H1 (cell line): ENCODE measurements around the gene PKD1L1. TPM values are rescaled to one million over a fixed set of nuclear protein-coding genes. Genes with fewer than 3 reads are reported as not detected.
"Not testable (repeated sequence)": the region's sequence is repeated elsewhere in the genome, so short reads cannot be mapped to it uniquely, and the experiment has no call there.

ENCODE experiments used
- CTCF ChIA-PET: fragments of 300-600 bp; sonication (Branson Sonifier 250); formaldehyde crosslinking; loops from one replicate; lab custom pipeline; 2021; ENCODE audit not compliant: partially characterized antibody; lab: Charles Lee
- POLR2A ChIA-PET: fragments of 300-600 bp; sonication (Branson Sonifier 250); formaldehyde crosslinking; loops from one replicate; lab custom pipeline; 2021; ENCODE audit warnings: inconsistent platforms; ENCODE audit not compliant: partially characterized antibody; lab: Charles Lee
- DNase-seq, 2 experiments: peaks; one replicate each; pipeline versions ENCODE4 v3.0.0 to v3.0.0-alpha.2; 2010 to 2022; ENCODE audit warnings: low spot score in 2 of 2, low read depth in 1 of 2, mixed read lengths in 1 of 2
- FAIRE-seq: peaks from 2 replicates; lab custom pipeline; 2011; peaks lifted over from hg19 to GRCh38; lab: Jason Lieb, UNC
- H2AFZ ChIP-seq: 2 replicates; pipeline ENCODE4 v1.8.1; 2012; ENCODE audit warnings: low read length, inconsistent platforms
- H2AK5ac ChIP-seq: 2 replicates; pipeline ENCODE4 v1.6.1; 2013; ENCODE audit warnings: low read depth, low read length
- H2BK120ac ChIP-seq: replicated peaks from 2 replicates; pipeline ENCODE3; 2013; ENCODE audit warnings: low read depth, low read length, inconsistent platforms
- H2BK12ac ChIP-seq: 2 replicates; pipeline ENCODE4 v1.6.1; 2013; ENCODE audit warnings: low read depth, low read length
- H2BK15ac ChIP-seq: 2 replicates; pipeline ENCODE4 v1.6.1; 2013; ENCODE audit warnings: low read length
- H2BK20ac ChIP-seq: 2 replicates; pipeline ENCODE4 v1.6.1; 2013; ENCODE audit warnings: low read length
- H2BK5ac ChIP-seq: 2 replicates; pipeline ENCODE4 v1.6.1; 2013; ENCODE audit warnings: low read depth, low read length
- H3K14ac ChIP-seq: 2 replicates; pipeline ENCODE4 v1.6.1; 2013; ENCODE audit warnings: inconsistent platforms; ENCODE audit not compliant: insufficient read length
- H3K18ac ChIP-seq: 2 replicates; pipeline ENCODE4 v1.6.1; 2013; ENCODE audit warnings: low read length; ENCODE audit errors: extremely low read depth
- H3K23ac ChIP-seq: 2 replicates; pipeline ENCODE4 v1.6.1; 2013; ENCODE audit warnings: inconsistent platforms; ENCODE audit not compliant: insufficient read length
- H3K23me2 ChIP-seq: 2 replicates; pipeline ENCODE4 v1.6.1; 2013; ENCODE audit warnings: low read depth, low read length
- H3K27ac ChIP-seq: 2 replicates; pipeline ENCODE4 v1.6.1; 2011; ENCODE audit warnings: low read depth, low read length, inconsistent platforms
- H3K27me3 ChIP-seq, 4 experiments: replicated peaks in 1 of 4; 1 replicate in 1 of 4; 2 replicates in 3 of 4; pipeline versions ENCODE4 v1.6.1 to v1.8.1; 2011 to 2013; ENCODE audit warnings: low read length in 3 of 4, mild to moderate bottlenecking in 3 of 4, inconsistent platforms in 2 of 4, mixed read lengths in 2 of 4, moderate library complexity in 1 of 4; ENCODE audit not compliant: control insufficient read depth in 3 of 4, insufficient read depth in 3 of 4; ENCODE audit errors: extremely low read depth in 1 of 4
- H3K36me3 ChIP-seq, 4 experiments: 2 replicates each; pipeline versions ENCODE4 v1.6.1 to v1.8.1; 2011 to 2013; ENCODE audit warnings: mild to moderate bottlenecking in 4 of 4, low read length in 3 of 4, moderate library complexity in 2 of 4, control low read depth in 1 of 4, inconsistent platforms in 1 of 4; ENCODE audit not compliant: insufficient read depth in 4 of 4, control insufficient read depth in 2 of 4
- H3K4ac ChIP-seq: replicated peaks from 2 replicates; pipeline ENCODE3; 2013; ENCODE audit warnings: low read length, low read depth, mixed read lengths, inconsistent platforms; ENCODE audit not compliant: insufficient read length
- H3K4me1 ChIP-seq, 4 experiments: replicated peaks in 1 of 4; 1 replicate in 1 of 4; 2 replicates in 3 of 4; pipeline versions ENCODE4 v1.6.1 to v1.8.1; 2011 to 2013; ENCODE audit warnings: low read length in 3 of 4, inconsistent platforms in 2 of 4, mixed read lengths in 1 of 4; ENCODE audit not compliant: insufficient read depth in 4 of 4, control insufficient read depth in 3 of 4
- H3K4me2 ChIP-seq, 2 experiments: 2 replicates each; pipeline versions ENCODE4 v1.6.1 to v1.8.1; 2011 to 2013; ENCODE audit warnings: low read depth in 2 of 2, low read length in 2 of 2, control low read depth in 1 of 2, inconsistent platforms in 1 of 2, mild to moderate bottlenecking in 1 of 2; ENCODE audit not compliant: insufficient read depth in 1 of 2
- H3K4me3 ChIP-seq, 4 experiments: fragments of 200-600, 300-600 bp in 1 of 4; sonication (generic), shearing (Covaris generic), sonication (Bioruptor Twin) in 1 of 4; 2 replicates each; pipeline versions ENCODE4 v1.5.1 to v1.8.1; 2011 to 2016; ENCODE audit warnings: low read length in 4 of 4, low read depth in 3 of 4, control low read depth in 2 of 4, inconsistent platforms in 2 of 4, mild to moderate bottlenecking in 2 of 4, mixed read lengths in 1 of 4, moderate library complexity in 1 of 4; ENCODE audit not compliant: insufficient read depth in 2 of 4; ENCODE audit errors: extremely low read depth in 1 of 4
- H3K56ac ChIP-seq: replicated peaks from 2 replicates; pipeline ENCODE3; 2013; ENCODE audit warnings: low read depth, mild to moderate bottlenecking, mixed read lengths, low read length, inconsistent platforms; ENCODE audit not compliant: insufficient read length
- H3K79me1 ChIP-seq: 2 replicates; pipeline ENCODE4 v1.6.1; 2013; ENCODE audit warnings: low read depth, low read length, control low read depth
- H3K79me2 ChIP-seq, 2 experiments: 2 replicates each; pipeline versions ENCODE4 v1.6.1 to v1.8.1; 2012 to 2013; ENCODE audit warnings: low read length in 2 of 2, mild to moderate bottlenecking in 2 of 2, inconsistent platforms in 1 of 2; ENCODE audit not compliant: insufficient read depth in 2 of 2, control insufficient read depth in 1 of 2
- H3K9ac ChIP-seq, 4 experiments: replicated peaks in 1 of 4; 1 replicate in 1 of 4; 2 replicates in 3 of 4; pipeline versions ENCODE4 v1.6.1 to v1.8.1; 2011 to 2013; ENCODE audit warnings: low read depth in 3 of 4, low read length in 3 of 4, control low read depth in 2 of 4, mild to moderate bottlenecking in 2 of 4, moderate library complexity in 2 of 4, inconsistent platforms in 1 of 4; ENCODE audit errors: extremely low read depth in 1 of 4
- H3K9me3 ChIP-seq, 2 experiments: 2 replicates each; pipeline versions ENCODE4 v1.6.1 to v1.8.1; 2012 to 2013; ENCODE audit warnings: mild to moderate bottlenecking in 2 of 2, moderate library complexity in 2 of 2, control low read depth in 1 of 2, inconsistent platforms in 1 of 2, low read depth in 1 of 2, low read length in 1 of 2, mixed read lengths in 1 of 2; ENCODE audit not compliant: insufficient read depth in 2 of 2
- H4K20me1 ChIP-seq, 2 experiments: replicated peaks in 1 of 2; 2 replicates each; pipeline versions ENCODE3 to v1.8.1; 2011 to 2013; ENCODE audit warnings: inconsistent platforms in 2 of 2, low read length in 2 of 2, mild to moderate bottlenecking in 1 of 2; ENCODE audit not compliant: insufficient read depth in 2 of 2, control insufficient read depth in 1 of 2
- H4K5ac ChIP-seq: 2 replicates; pipeline ENCODE4 v1.6.1; 2013; ENCODE audit warnings: low read length, low read depth, mixed read lengths, inconsistent platforms; ENCODE audit not compliant: insufficient read length
- H4K8ac ChIP-seq: 2 replicates; pipeline ENCODE4 v1.8.0; 2013; ENCODE audit warnings: mild to moderate bottlenecking, moderate library complexity, low read length, inconsistent platforms; ENCODE audit not compliant: insufficient read depth; ENCODE audit errors: extremely low read depth
- H4K91ac ChIP-seq: replicated peaks from 2 replicates; pipeline ENCODE3; 2013; ENCODE audit warnings: low read length, mixed read lengths, inconsistent platforms; ENCODE audit not compliant: insufficient read length
- WGBS, 2 experiments: shearing (Covaris generic) in 1 of 2; methylation state at CpG; one replicate each; pipeline versions ENCODE4 v1.1.6 to v1.1.7; 2013 to 2015; ENCODE audit warnings: low lambda C conversion rate in 2 of 2, mixed read lengths in 2 of 2, inconsistent platforms in 1 of 2, low coverage in 1 of 2, missing lambda C conversion rate in 1 of 2; ENCODE audit not compliant: insufficient replicate concordance in 2 of 2, insufficient coverage in 1 of 2, insufficient read length in 1 of 2; ENCODE audit errors: extremely low coverage in 1 of 2, missing lambda C conversion rate in 1 of 2; 5-methylcytosine and 5-hydroxymethylcytosine counted together
- polyA plus RNA-seq, 7 experiments: library from polyadenylated mRNA; depleted of rRNA in 3 of 7; stranded (reverse) in 5 of 7; unstranded in 2 of 7; fragments of >200 nt in 5 of 7; fragments of 200-250 nt in 2 of 7; gene quantifications; 1 replicate in 5 of 7; 2 replicates in 1 of 7; 4 replicates in 1 of 7; pipeline versions ENCODE4 v1.2.1 to v1.2.3, GENCODE V29; 2011 to 2013; ENCODE audit warnings: missing spikeins in 2 of 7, mixed read lengths in 2 of 7
- total RNA-seq: library from RNA; stranded (reverse); fragmentation: NEBNext Ultra II Directional; extraction: Animal tissue kit (Norgen Biotek cat#: 25700); gene quantifications from 2 replicates; pipeline ENCODE4 v1.2.1, GENCODE V29; 2021

Gene PKD1L1
- total and polyA plus RNA-seq, 2 of the 8 experiments (the other 6 are each of a cell fraction or from before 2014, with no cell fraction given): 0.22 to 0.35 TPM

GRCh38 chr7:47916514-47916913 is 31.8 kb downstream of the PKD1L1 start:
- H3K4me1 ChIP-seq, H3K27ac ChIP-seq, H2AK5ac ChIP-seq, DNase-seq, H2BK15ac ChIP-seq, H2BK120ac ChIP-seq, H2BK12ac ChIP-seq, H3K4ac ChIP-seq, H3K27me3 ChIP-seq, H3K9ac ChIP-seq, H3K4me2 ChIP-seq, H3K23me2 ChIP-seq, H3K4me3 ChIP-seq, H4K91ac ChIP-seq, H3K9me3 ChIP-seq, H3K79me1 ChIP-seq, H3K36me3 ChIP-seq, FAIRE-seq, H3K79me2 ChIP-seq, H4K20me1 ChIP-seq, H2AFZ ChIP-seq, H3K56ac ChIP-seq, H2BK20ac ChIP-seq, H4K5ac ChIP-seq, H4K8ac ChIP-seq, H3K18ac ChIP-seq, H2BK5ac ChIP-seq, POLR2A ChIA-PET, H3K14ac ChIP-seq, H3K23ac ChIP-seq: not testable (repeated sequence)
- 90% methylated on average over 1 of the region's 1 CpG; no CpG with 5 or more reads in 1 of the 2 experiments for WGBS, 2 experiments
- CTCF ChIA-PET: interaction anchor here (1.7 to 3.9 kb wide), 2 partner anchors 16 to 28 kb away, joined by 3 to 17 read pairs; no protein-coding TSS in a partner anchor
